Measurements from ENCODE around the gene PTPRJ. TPM values are rescaled to one million over a fixed set of nuclear protein-coding genes. Genes with fewer than 3 reads are reported as not detected.

The PTPRJ gene
- total and polyA plus RNA-seq, 4 donors: 4.1 to 24.7 (median 14.6) TPM

- no peak for TF ChIP-seq HNF4A (conservative IDR thresholded peaks at IDR 0.05)
- no peak for TF ChIP-seq HNF4G (IDR thresholded peaks at IDR 0.05)
These were observed 20.3 kb upstream of the PTPRJ start (continued) for GRCh38 chr11:47960015-47960414.

GRCh38 chr11:47961383-47961782, 19.0 kb upstream of the PTPRJ start:
- DNase-seq (ENCODE audit: low spot score): no peak
- 96% methylated on average over 5 of the region's 5 CpGs for WGBS
- H3K27ac ChIP-seq (ENCODE audit: low read depth in 1 of 2, low read length in 2 of 2): no peak overlapping the region
- no peaks in the 10 kb centered on the region for H3K4me1 ChIP-seq (ENCODE audit: control insufficient read depth in 4 of 4, insufficient read depth in 4 of 4, low read length in 3 of 4)
- no peaks in the 10 kb centered on the region for H3K36me3 ChIP-seq (ENCODE audit: control insufficient read depth in 4 of 4, insufficient read depth in 3 of 4, low read depth in 1 of 4, low read length in 3 of 4)
- H3K9ac ChIP-seq (ENCODE audit: low read depth in 1 of 2, low read length in 2 of 2): no peak overlapping the region
- H3K4me3 ChIP-seq (ENCODE audit: low read depth in 1 of 3, low read length in 3 of 3): no peak overlapping the region
- TF ChIP-seq MAX (IDR thresholded peaks at IDR 0.05) (no peak), ATF3 (IDR thresholded peaks at IDR 0.05) (no peak), RXRA (IDR thresholded peaks at IDR 0.05) (no peak), TAF1 (conservative IDR thresholded peaks at IDR 0.05) (no peak)
- no peaks in the 10 kb centered on the region for H3K9me3 ChIP-seq (ENCODE audit: control insufficient read depth in 4 of 4, low read length in 3 of 4)
- no peaks in the 10 kb centered on the region for H3K27me3 ChIP-seq (ENCODE audit: control insufficient read depth in 4 of 4, insufficient read depth in 4 of 4, low read length in 3 of 4)

- WGBS: 95% methylated on average over 6 of the region's 6 CpGs
- DNase-seq (ENCODE audit: low spot score): no peak
- Histone ChIP-seq H3K4me3 (ENCODE audit: low read depth in 1 of 3, low read length in 3 of 3) (no peak overlapping the region), H3K9ac (ENCODE audit: low read depth in 1 of 2, low read length in 2 of 2) (no peak overlapping the region), H3K4me1 (ENCODE audit: control insufficient read depth in 4 of 4, insufficient read depth in 4 of 4, low read length in 3 of 4) (no peaks in the 10 kb centered on the region), H3K9me3 (ENCODE audit: control insufficient read depth in 4 of 4, low read length in 3 of 4) (no peaks in the 10 kb centered on the region), H3K27me3 (ENCODE audit: control insufficient read depth in 4 of 4, insufficient read depth in 4 of 4, low read length in 3 of 4) (no peaks in the 10 kb centered on the region), H3K27ac (ENCODE audit: low read depth in 1 of 2, low read length in 2 of 2) (no peak overlapping the region), H3K36me3 (ENCODE audit: control insufficient read depth in 4 of 4, insufficient read depth in 3 of 4, low read depth in 1 of 4, low read length in 3 of 4) (no peaks in the 10 kb centered on the region)
- no peak for TF ChIP-seq REST (IDR thresholded peaks at IDR 0.05)
These were observed 15.8 kb upstream of the PTPRJ start for GRCh38 chr11:47964546-47964945.

- Histone ChIP-seq H3K9ac (ENCODE audit: low read depth in 1 of 2, low read length in 2 of 2) (no peak overlapping the region), H3K27me3 (ENCODE audit: control insufficient read depth in 4 of 4, insufficient read depth in 4 of 4, low read length in 3 of 4) (no peaks in the 10 kb centered on the region), H3K4me3 (ENCODE audit: low read depth in 1 of 3, low read length in 3 of 3) (no peak overlapping the region), H3K27ac (ENCODE audit: low read depth in 1 of 2, low read length in 2 of 2) (no peak overlapping the region), H3K4me1 (ENCODE audit: control insufficient read depth in 4 of 4, insufficient read depth in 4 of 4, low read length in 3 of 4) (no peaks in the 10 kb centered on the region), H3K9me3 (ENCODE audit: control insufficient read depth in 4 of 4, low read length in 3 of 4) (no peaks in the 10 kb centered on the region), H3K36me3 (ENCODE audit: control insufficient read depth in 4 of 4, insufficient read depth in 3 of 4, low read depth in 1 of 4, low read length in 3 of 4) (no peaks in the 10 kb centered on the region)
- DNase-seq (ENCODE audit: low spot score): no peak
- 81% methylated on average over 9 of the region's 9 CpGs for whole genome bisulfite sequencing
- no peak for TF ChIP-seq MAX (IDR thresholded peaks at IDR 0.05)
- TF ChIP-seq NR2F2 (IDR thresholded peaks at IDR 0.05): no peak
- TF ChIP-seq EGR1 (IDR thresholded peaks at IDR 0.05; ENCODE audit: low read depth in 2 of 2): no peak
- no peak for TF ChIP-seq CTCF (IDR thresholded peaks at IDR 0.05; ENCODE audit: low read depth, low read length, missing input control)
- TF ChIP-seq HNF4A (conservative IDR thresholded peaks at IDR 0.05): no peak
- no peak for TF ChIP-seq RAD21 (IDR thresholded peaks at IDR 0.05)
- no peak for TF ChIP-seq ZBTB33 (IDR thresholded peaks at IDR 0.05)
- no peak for TF ChIP-seq SP1 (IDR thresholded peaks at IDR 0.05)
These were observed 12.5 kb upstream of the PTPRJ start for GRCh38 chr11:47967577-47968525.

All from liver (tissue), 9 donors.